Common myeloid progenitor, CD34-positive (primary cell): ENCODE data around the gene MAP3K20.
"Not testable (repeated sequence)": the region's sequence is repeated elsewhere in the genome, so short reads cannot be mapped to it uniquely, and the experiment has no call there.

ENCODE experiments used
- CTCF ChIA-PET: fragments of 350-600 bp; sonication (Branson Sonifier 250); formaldehyde crosslinking; loops from one replicate; lab custom pipeline; 2021; ENCODE audit warnings: antibody characterized with exemption; lab: Charles Lee
- POLR2A ChIA-PET: fragments of 350-600 bp; sonication (Branson Sonifier 250); formaldehyde crosslinking; loops from one replicate; lab custom pipeline; 2021; ENCODE audit warnings: antibody characterized with exemption; lab: Charles Lee
- DNase-seq, 3 donors: peaks; one replicate each; pipeline versions ENCODE4 v3.0.0 to v3.0.0-alpha.2; 2013
- H3K27ac ChIP-seq, 2 experiments: 1 replicate in 1 of 2; 2 replicates in 1 of 2; pipeline ENCODE4 v1.7.0; 2013; ENCODE audit warnings: inconsistent platforms in 2 of 2, low read length in 2 of 2, mild to moderate bottlenecking in 2 of 2, low read depth in 1 of 2, moderate library complexity in 1 of 2; ENCODE audit not compliant: severe bottlenecking in 2 of 2, insufficient read depth in 1 of 2, poor library complexity in 1 of 2
- H3K27me3 ChIP-seq, 5 experiments: replicated peaks in 2 of 5; 1 replicate in 3 of 5; 2 replicates in 2 of 5; pipeline versions ENCODE4 v1.6.1 to v1.7.0; 2013; ENCODE audit warnings: low read length in 4 of 5, mild to moderate bottlenecking in 2 of 5, moderate library complexity in 2 of 5, inconsistent platforms in 1 of 5; ENCODE audit not compliant: insufficient read depth in 5 of 5, control insufficient read depth in 4 of 5
- H3K36me3 ChIP-seq, 4 experiments: 1 replicate in 2 of 4; 2 replicates in 2 of 4; pipeline versions ENCODE4 v1.6.1 to v1.7.0; 2013; ENCODE audit warnings: low read length in 3 of 4, control low read depth in 1 of 4, mild to moderate bottlenecking in 1 of 4; ENCODE audit not compliant: control insufficient read depth in 4 of 4, insufficient read depth in 4 of 4
- H3K4me1 ChIP-seq, 4 experiments: 1 replicate in 3 of 4; 2 replicates in 1 of 4; pipeline versions ENCODE4 v1.6.1 to v1.7.1; 2013; ENCODE audit warnings: low read length in 3 of 4, mild to moderate bottlenecking in 3 of 4, control low read depth in 1 of 4, inconsistent platforms in 1 of 4, moderate library complexity in 1 of 4; ENCODE audit not compliant: control insufficient read depth in 4 of 4, insufficient read depth in 4 of 4; ENCODE audit errors: control extremely low read depth in 1 of 4
- H3K4me3 ChIP-seq, 7 experiments: 1 replicate in 4 of 7; 2 replicates in 3 of 7; pipeline versions ENCODE4 v1.5.1 to v1.7.0; 2013; ENCODE audit warnings: mild to moderate bottlenecking in 7 of 7, low read length in 6 of 7, moderate library complexity in 6 of 7, inconsistent platforms in 2 of 7, low read depth in 2 of 7, control low read depth in 1 of 7; ENCODE audit not compliant: insufficient read depth in 4 of 7, control insufficient read depth in 1 of 7; ENCODE audit errors: extremely low read depth in 1 of 7
- H3K9me3 ChIP-seq, 5 experiments: 1 replicate in 4 of 5; 2 replicates in 1 of 5; pipeline versions ENCODE4 v1.6.1 to v1.7.1; 2013; ENCODE audit warnings: low read length in 4 of 5, mild to moderate bottlenecking in 2 of 5, inconsistent platforms in 1 of 5, low read depth in 1 of 5, moderate library complexity in 1 of 5; ENCODE audit not compliant: control insufficient read depth in 4 of 5, insufficient read depth in 2 of 5; ENCODE audit errors: control extremely low read depth in 1 of 5
- WGBS: methylation state at CpG from one replicate; pipeline ENCODE4 v1.1.5; 2013; ENCODE audit not compliant: insufficient coverage; 5-methylcytosine and 5-hydroxymethylcytosine counted together

MAP3K20 gene

GRCh38 chr2:173204316-173204715 lies 128.7 kb downstream of the MAP3K20 start:
- 0% methylated on average over 1 of the region's 2 CpGs for WGBS
- Histone ChIP-seq H3K4me3 (no peak overlapping the region), H3K27me3 (no peaks in the 10 kb centered on the region), H3K36me3 (peaks cover 0 to 9% (median 5%) of the 10 kb centered on the region in 4 experiments), H3K9me3 (peaks cover 0 to 1% (median 0%) of the 10 kb centered on the region in 5 experiments), H3K4me1 (no peaks in the 10 kb centered on the region), H3K27ac (no peak overlapping the region)
- CTCF ChIA-PET: interaction anchor here (18.6 kb wide), 1 partner anchor 177 kb away, joined by 318 read pairs; no protein-coding TSS in a partner anchor
- POLR2A ChIA-PET: no interaction called here
- no peak for DNase-seq

- no peak overlapping the region for H3K4me3 ChIP-seq
Measured at GRCh38 chr2:173205375-173205774, 129.7 kb downstream of the MAP3K20 start.

GRCh38 chr2:173207124-173207523 lies 131.5 kb downstream of the MAP3K20 start:
- POLR2A ChIA-PET, H3K27ac ChIP-seq, DNase-seq, H3K27me3 ChIP-seq, H3K4me1 ChIP-seq, H3K4me3 ChIP-seq, H3K9me3 ChIP-seq: not testable (repeated sequence)
- 90% methylated on average over 3 of the region's 9 CpGs for WGBS
- peaks cover 4 to 20% (median 6%) of the 10 kb centered on the region in 4 experiments for H3K36me3 ChIP-seq
- CTCF ChIA-PET: interaction anchor here (0.9 to 18.6 kb wide), 2 partner anchors 10 to 180 kb away, joined by 3 to 318 read pairs; no protein-coding TSS in a partner anchor

More at GRCh38 chr2:173205375-173205774, 129.7 kb downstream of the MAP3K20 start:
- no peaks in the 10 kb centered on the region for H3K27me3 ChIP-seq
- CTCF ChIA-PET: interaction anchor here (18.6 kb wide), 1 partner anchor 178 kb away, joined by 318 read pairs; no protein-coding TSS in a partner anchor
- H3K4me1 ChIP-seq: peaks cover 0 to 2% (median 0%) of the 10 kb centered on the region in 4 experiments
- WGBS: 100% methylated on average over 1 of the region's 2 CpGs
- POLR2A ChIA-PET: no interaction called here
- H3K27ac ChIP-seq: no peak overlapping the region
- H3K36me3 ChIP-seq: peaks cover 0 to 14% (median 4%) of the 10 kb centered on the region in 4 experiments
- H3K9me3 ChIP-seq: peaks cover 0 to 1% (median 0%) of the 10 kb centered on the region in 5 experiments
- no peak for DNase-seq

GRCh38 chr2:173210270-173211196 lies 134.9 kb downstream of the MAP3K20 start:
- ChIA-PET CTCF (interaction anchor here (0.6 to 18.6 kb wide), 23 partner anchors 9 to 1134 kb away, joined by 3 to 318 read pairs (median 3); no protein-coding TSS in a partner anchor), POLR2A (no interaction called here)
- WGBS: 2% methylated on average over 5 of the region's 8 CpGs
- no peaks in the 10 kb centered on the region for H3K27me3 ChIP-seq
- H3K27ac ChIP-seq: no peak overlapping the region
- no peaks in the 10 kb centered on the region for H3K9me3 ChIP-seq
- peak; percentile 77 to 87 (median 85) for DNase-seq
- no peak overlapping the region for H3K4me3 ChIP-seq
- peaks cover 0 to 3% (median 0%) of the 10 kb centered on the region in 4 experiments for H3K4me1 ChIP-seq
- peaks cover 2 to 13% (median 4%) of the 10 kb centered on the region in 4 experiments for H3K36me3 ChIP-seq

- Histone ChIP-seq H3K4me3 (no peak overlapping the region), H3K9me3 (no peaks in the 10 kb centered on the region), H3K4me1 (peaks cover 0 to 6% (median 0%) of the 10 kb centered on the region in 4 experiments), H3K27ac (no peak overlapping the region), H3K27me3 (no peaks in the 10 kb centered on the region), H3K36me3 (peaks cover 2 to 13% (median 5%) of the 10 kb centered on the region in 4 experiments)
- 90% methylated on average over 2 of the region's 2 CpGs for WGBS
- no peak for DNase-seq
- CTCF ChIA-PET: interaction anchor here (18.6 kb wide), 1 partner anchor 186 kb away, joined by 318 read pairs; no protein-coding TSS in a partner anchor
- POLR2A ChIA-PET: no interaction called here
Measured at GRCh38 chr2:173213181-173213580, 137.5 kb downstream of the MAP3K20 start.

GRCh38 chr2:173214213-173214612 lies 138.6 kb downstream of the MAP3K20 start:
- H3K27ac ChIP-seq: no peak overlapping the region
- CTCF ChIA-PET: interaction anchor here (18.6 kb wide), 1 partner anchor 187 kb away, joined by 318 read pairs; no protein-coding TSS in a partner anchor

More at GRCh38 chr2:173214213-173214612, 138.6 kb downstream of the MAP3K20 start:
- WGBS: 100% methylated on average over 2 of the region's 5 CpGs
- H3K9me3 ChIP-seq: no peaks in the 10 kb centered on the region
- H3K4me3 ChIP-seq: no peak overlapping the region
- DNase-seq: no peak
- POLR2A ChIA-PET: no interaction called here
- H3K27me3 ChIP-seq: no peaks in the 10 kb centered on the region
- peaks cover 0 to 15% (median 1%) of the 10 kb centered on the region in 4 experiments for H3K4me1 ChIP-seq
- H3K36me3 ChIP-seq: peaks cover 2 to 13% (median 5%) of the 10 kb centered on the region in 4 experiments
